GM10847 (cell line): Measurements from ENCODE around the gene GPC5.

Experiments
- POLR2A ChIP-seq: IDR thresholded peaks from 2 replicates; pipeline ENCODE4 v1.6.1; 2011; ENCODE audit not compliant: insufficient read length; ENCODE audit errors: extremely low read depth

GPC5 gene

DNA sequence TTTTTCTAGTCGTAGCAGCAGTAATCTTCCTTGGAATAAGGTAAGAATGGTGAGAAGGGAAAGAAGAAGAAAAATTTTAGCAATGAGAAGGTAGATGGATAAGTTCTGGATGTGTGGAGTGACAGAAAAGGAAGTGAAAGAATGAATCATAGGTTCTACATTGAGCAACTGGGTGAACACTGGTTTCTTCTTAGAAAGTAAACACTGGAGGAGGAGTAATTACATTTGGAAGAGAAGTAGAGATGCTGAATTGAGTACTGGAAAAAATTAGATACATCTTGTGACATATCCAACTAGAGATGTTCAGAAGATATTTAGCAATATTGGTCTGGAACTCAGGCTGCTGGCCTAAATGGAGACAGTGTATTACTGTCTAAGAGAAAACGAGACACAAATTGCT, 148.5 kb downstream of the GPC5 start:
- TF ChIP-seq POLR2A, result no peak

DNA sequence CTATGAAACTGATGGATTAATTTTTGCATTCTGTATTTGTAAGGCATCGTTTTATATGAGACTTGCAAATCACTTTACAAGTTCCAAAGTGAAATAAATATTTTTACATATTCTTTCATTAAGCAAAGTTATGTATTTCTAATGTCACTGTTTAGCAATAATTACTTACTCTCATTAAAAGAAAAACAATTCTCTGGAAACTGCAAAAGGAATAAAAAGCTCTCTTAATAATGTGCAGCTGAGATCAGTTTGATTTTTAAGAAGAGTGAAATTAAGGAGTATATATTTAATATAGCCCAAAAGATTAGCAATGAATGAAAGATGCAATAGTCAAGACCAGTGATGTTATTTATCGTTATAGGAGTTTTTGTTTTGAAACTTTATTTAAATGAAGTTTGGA, 155.2 kb downstream of the GPC5 start:
- TF ChIP-seq POLR2A, result no peak

DNA sequence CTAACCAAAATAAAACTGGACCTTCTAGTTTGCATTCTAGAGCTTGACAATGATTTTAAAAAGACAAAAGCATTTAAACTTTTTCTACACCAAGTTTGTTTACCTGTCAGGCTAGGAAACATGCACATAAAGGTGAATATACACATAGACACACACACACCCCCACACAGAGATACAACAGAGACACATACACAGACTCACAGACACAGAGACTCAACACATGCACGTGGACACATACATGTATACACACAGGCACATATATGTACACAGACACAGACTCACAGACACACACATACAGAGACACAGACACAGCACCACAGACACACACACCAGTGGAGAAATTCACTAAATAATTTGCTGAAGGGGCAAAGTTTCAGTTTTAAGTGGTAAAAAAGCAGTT, 155.7 kb downstream of the GPC5 start:
- TF ChIP-seq POLR2A, result no peak

DNA sequence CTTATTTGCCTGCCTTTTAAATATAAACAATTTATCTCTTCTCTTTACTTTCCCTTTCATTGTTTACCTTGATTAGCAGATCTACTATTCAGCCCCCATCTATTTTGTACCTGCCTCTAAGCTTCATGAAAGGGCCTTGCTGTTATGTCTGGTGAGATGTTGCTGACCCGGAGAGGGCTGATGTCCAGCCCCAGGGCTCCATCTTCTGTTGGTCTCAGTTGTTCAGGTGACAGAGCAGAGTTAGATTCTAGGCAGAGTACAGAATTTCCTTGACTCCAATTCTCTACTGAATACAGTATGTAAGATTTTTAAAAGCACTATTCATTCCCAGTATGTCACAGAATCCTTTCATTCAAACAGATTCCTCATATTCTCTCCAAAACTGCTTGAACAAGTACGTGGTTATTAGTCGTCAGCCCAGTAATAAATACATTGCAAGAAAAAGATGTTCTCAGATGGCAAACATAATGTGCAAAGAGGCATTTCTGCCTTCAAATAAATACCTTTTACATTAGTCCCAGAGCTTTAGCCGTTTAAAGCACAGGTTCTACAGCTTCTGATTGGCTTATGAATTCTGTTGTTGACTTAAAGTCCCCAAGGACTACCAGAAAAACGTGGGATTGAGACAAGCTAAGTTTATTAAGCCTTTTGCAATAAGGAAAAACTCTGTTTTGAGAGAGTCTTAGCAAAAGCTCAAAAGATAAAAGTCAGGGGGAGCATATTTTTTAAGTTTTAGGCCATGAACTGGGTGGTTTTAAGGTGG, 159.1 kb downstream of the GPC5 start:
- TF ChIP-seq POLR2A, result no peak

DNA sequence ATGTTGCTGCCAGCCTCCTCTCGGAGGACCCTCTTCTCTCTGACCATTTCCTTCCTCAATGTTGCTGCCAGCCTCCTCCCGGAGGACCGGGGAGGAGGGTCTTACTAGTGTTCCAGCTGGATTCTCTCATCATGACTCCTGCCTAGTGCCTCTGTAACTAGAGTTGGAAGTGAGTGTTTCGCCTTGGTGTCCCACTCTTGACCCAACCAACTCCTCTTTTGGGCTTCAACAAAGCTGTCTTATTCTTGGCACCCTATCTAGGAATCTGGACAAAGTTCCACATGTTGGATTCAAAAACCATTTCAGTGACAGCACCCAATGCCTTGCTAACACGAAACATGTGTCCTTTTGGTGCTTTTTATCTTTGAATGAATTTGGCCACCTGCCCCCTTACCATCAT, 165.4 kb downstream of the GPC5 start:
- no peak for TF ChIP-seq POLR2A

DNA sequence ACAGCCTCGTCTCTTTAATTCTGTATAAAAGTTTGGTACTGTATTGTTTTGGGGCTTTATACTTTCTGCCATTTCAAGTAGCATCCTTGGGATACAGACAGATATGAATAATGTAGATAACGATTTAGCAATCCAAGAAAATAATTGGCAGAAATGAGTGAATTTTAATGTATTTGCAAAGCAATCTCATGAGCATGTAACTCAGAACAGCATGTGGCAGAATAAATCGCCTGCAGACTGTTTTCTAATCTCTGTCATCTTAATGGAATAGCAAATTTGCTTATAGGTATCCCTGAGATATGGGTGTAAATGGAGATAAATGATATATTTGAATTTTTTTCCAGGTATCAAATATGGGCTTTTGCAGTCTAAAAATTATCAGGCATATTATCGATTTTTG, 166.0 kb downstream of the GPC5 start:
- no peak for TF ChIP-seq POLR2A

DNA sequence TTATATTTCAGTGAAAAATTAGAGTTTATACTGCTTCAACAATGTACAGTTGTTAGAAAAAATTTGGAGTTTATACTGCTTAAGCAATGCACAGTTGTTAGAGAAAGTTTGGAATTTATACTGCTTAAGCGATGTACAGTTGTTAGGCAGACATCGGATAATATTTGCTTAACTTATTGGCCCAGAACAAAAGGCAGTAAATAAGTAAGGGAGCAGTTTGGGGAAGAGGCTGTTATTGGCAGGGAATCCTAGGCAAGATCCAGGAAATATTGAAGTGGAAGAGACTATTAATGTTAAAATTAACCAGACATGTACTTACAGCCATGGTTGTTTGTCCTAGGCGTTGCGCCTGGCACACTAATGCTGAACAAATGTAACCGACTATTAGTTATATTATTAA, 166.9 kb downstream of the GPC5 start:
- no peak for TF ChIP-seq POLR2A

DNA sequence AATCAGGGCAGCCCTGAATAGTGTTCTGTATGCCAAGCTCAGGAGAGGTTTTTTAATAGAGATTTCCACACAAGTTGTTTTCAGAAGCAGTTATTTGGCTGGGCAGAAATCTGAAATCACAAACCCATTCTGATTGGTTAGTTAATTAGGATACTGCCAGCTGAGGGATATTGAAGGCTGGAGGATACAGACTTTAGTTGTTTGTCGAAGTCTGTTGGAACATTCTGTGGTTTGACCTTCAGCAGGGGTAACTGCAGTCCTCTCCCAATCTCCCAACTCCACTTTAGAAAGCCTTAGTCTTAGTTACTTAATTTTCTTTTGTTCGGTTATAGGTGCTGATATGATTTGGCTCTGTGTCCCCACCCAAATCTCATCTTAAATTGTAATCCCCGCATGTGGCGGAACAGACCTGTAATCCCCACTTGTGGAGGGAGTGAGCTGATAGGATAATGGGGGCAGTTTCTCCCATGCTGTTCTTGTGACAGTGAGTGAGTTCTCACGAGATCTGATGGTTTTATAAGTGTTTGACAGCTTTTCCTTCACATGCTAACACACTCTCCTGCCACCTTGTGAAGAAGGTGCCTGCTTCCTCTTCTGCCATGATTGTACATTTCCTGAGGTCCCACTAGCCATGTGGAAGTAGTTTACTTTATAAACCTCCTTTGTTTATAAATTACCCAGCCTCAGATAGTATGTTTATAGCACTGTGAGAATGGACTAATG, 169.2 kb downstream of the GPC5 start:
- TF ChIP-seq POLR2A, result no peak

DNA sequence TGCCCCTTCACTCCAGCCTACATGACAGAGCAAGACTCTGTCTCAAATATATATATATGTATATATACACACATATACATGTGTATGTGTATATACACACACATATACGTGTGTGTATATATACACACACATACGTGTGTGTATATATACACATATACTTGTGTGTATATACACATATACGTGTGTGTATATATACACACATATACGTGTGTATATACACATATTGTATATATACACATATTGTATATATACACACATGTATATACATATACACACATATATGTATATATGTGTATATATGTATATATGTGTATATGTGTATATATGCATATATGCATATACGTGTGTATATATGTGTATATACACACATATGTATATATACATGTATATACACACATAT, 173.3 kb downstream of the GPC5 start:
- TF ChIP-seq POLR2A, result no peak

DNA sequence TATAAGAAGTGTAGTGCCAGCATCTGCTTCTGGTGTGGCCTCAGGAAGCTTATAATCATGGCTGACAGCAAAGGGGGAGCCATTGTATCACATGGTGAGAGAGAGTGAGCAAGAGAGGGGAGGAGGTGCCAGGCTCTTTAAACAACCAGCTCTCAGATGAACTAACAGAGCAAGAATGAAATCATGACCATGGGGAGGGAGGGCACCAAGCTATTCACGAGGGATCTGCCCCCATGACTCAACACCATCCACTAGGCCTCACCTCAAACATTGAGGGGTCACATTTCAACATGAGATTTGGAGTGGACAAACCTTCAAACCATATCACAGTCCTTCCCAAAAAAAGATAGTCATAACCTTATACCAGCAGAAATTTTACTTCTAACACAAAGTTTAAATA, 174.0 kb downstream of the GPC5 start:
- TF ChIP-seq POLR2A, result no peak

DNA sequence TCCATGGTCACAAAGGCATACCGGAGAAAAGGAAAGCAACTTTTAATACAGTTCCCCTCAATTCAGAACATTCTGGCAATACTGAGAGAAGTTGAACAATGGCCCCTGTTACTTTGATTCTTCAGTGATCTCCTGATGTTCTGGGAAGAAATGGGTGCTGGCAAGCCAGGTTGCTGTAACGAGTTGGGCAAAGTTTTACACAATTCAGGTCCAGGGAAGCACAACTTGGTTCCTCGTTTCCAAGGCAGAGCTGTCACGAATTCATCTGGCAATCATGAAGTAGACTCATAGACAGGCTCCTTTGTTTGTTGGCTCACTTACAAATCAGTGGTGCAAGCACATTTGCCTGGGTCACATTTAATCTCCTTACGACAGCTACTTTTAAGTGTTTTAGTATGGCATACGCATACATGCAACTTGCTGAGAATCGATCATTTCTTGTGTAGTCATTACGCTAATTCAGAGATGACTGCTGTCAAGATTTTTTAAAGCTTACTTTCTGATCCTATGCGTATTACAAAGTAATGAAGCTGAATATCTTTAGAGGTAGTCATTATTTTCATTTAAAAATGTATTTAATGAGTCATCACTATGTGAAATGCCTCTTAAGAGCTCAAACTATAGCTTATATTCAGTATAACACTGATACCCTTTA, 174.7 kb downstream of the GPC5 start:
- TF ChIP-seq POLR2A, result no peak

DNA sequence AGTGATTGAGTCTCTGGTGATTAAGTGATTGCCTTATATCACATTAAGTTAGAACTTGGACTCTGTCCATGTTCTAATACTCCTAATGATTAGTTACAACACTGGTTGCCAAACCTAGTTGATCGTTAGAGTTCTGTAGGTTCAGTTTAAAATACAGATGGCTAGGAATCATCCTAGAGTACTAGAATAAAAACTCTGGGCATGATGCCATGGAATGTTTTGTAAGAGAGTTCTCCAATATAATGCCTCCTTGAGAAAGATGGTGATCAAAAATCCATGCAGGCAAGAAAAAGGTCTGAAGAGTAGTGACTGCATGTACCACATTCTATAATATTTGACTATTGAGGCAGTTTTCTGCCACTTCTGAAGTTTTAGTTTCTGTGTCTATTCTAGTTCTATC, 176.3 kb downstream of the GPC5 start:
- TF ChIP-seq POLR2A, result no peak

DNA sequence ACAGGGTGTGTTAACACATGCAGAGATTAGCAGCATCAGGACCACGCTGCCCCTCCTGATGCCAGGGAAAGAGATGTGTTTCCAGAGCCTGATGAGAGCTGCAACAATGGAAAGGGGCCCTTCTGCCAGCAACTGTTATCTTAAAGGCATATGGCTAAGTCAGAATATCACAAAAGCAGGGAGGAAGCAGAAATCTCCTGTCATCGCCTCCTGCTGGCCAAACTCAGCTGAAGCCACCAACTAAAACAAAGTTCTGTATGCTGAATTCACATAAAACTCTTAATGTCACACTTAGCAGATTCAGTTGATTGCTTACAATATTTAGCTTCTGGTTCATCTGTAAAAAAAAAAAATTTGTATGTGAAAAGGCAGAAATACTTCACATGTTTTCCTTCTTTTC, 178.2 kb downstream of the GPC5 start:
- no peak for TF ChIP-seq POLR2A

DNA sequence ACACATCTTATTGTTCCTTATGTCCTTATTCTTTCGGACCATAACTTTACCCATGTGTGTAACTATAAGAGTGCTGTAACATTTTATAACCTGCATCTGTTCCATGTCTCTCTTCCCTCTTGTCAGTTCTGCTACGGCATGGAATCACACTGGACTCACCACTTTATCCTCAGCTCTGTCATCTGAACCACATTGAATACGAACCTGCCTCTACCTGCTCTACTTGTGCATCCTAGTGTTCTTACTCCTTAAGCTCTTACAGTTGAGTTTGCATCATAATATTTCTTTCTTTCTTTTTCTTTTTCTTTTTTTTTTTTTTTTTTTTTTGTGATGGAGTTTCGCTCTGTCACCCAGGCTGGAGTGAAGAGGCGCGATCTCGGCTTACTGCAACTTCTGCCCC, 180.9 kb downstream of the GPC5 start:
- no peak for TF ChIP-seq POLR2A

DNA sequence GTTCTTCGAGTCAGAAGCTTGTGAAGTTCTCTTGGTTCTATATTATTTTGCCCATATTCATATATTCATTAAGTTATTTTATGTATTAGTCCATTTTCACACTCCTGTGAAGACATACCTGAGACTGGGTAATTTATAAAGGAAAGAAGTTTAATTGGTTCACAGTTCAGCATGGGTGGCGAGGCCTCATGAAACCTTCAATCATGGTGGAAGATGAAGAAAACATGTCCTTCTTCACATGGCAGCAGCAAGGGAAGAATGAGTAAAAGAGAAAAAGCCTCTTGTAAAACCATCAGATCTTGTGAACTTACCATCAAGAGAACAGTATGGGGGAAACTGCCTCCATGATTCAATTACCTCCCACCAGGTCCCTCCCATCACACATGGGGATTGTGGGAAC, 182.3 kb downstream of the GPC5 start:
- no peak for TF ChIP-seq POLR2A

DNA sequence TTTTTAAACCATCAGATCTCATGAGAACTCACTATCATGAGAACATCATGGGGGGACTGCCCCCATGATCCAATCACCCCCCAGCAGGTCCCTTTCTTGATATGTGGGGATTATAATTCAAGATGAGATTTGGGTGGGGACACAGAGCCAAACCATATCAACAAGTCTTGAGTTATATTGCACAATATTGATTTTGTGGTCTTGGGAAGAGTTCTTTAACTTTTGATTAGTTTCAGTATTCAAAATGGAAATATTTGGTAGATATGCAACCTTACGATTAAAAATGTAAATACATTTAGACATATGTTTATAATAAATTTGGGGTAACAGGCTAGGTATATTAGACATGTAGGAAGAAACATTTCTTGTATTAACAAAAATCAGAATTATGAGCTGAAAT, 188.2 kb downstream of the GPC5 start:
- TF ChIP-seq POLR2A, result no peak

DNA sequence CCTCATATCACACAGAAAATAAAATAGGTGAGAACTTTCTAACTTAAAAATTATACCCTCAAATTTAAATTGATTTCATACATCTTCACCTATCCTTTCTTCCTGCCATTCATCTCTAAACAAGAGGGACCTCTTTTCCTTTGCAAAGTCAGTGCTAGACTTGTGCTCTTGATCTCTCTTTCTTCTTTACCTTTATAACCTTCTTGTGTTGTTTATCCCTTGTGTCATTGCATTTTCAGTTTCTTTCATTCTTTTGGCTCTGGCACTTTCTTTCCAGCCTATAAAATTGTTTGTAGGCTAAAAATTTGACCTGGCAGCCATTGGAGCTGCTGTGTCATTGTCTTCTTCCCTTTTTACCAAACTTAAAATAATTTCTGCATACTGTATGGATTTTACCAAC, 190.1 kb downstream of the GPC5 start:
- no peak for TF ChIP-seq POLR2A
